Heart right ventricle (tissue), 16 donors: Measurements from ENCODE around the gene MARCHF9. TPM values are rescaled to one million over a fixed set of nuclear protein-coding genes. Genes with fewer than 3 reads are reported as not detected.
"Not testable (repeated sequence)": the region's sequence is repeated elsewhere in the genome, so short reads cannot be mapped to it uniquely, and the experiment has no call there.

Source experiments
- ATAC-seq, 8 donors: fragments of 200-7000 bp; cut with Tn5 transposase; one replicate each; pipeline ENCODE4 v1.9.1; 2020; ENCODE audit warnings: mild to moderate bottlenecking in 8 of 8, moderate library complexity in 8 of 8, moderate number of reproducible peaks in 1 of 8
- DNase-seq, 2 donors: peaks; one replicate each; pipeline ENCODE4 v3.0.0-alpha.2; 2020
- H3K27ac ChIP-seq, 10 donors: fragments of 200-600 bp; sonication (generic) in 2 of 10; one replicate each; pipeline versions ENCODE4 v1.5.0 to v1.8.0; 2020 to 2022; ENCODE audit warnings: mild to moderate bottlenecking in 3 of 10
- H3K27me3 ChIP-seq, 7 donors: fragments of 200-600 bp; one replicate each; pipeline ENCODE4 v1.8.0; 2021 to 2022; ENCODE audit warnings: mild to moderate bottlenecking in 2 of 7
- H3K36me3 ChIP-seq, 9 donors: fragments of 200-600 bp; sonication (generic) in 1 of 9; one replicate each; pipeline versions ENCODE4 v1.5.0 to v1.8.0; 2020 to 2022; ENCODE audit warnings: mild to moderate bottlenecking in 2 of 9
- H3K4me1 ChIP-seq, 9 donors: fragments of 200-600 bp; sonication (generic) in 1 of 9; one replicate each; pipeline versions ENCODE4 v1.5.0 to v1.8.0; 2020 to 2022; ENCODE audit warnings: mild to moderate bottlenecking in 4 of 9
- H3K4me3 ChIP-seq, 10 donors: fragments of 200-600 bp; sonication (generic) in 2 of 10; one replicate each; pipeline versions ENCODE4 v1.5.0 to v1.8.0; 2020 to 2022; ENCODE audit warnings: mild to moderate bottlenecking in 7 of 10, moderate library complexity in 2 of 10
- H3K9me3 ChIP-seq, 11 donors: fragments of 200-600 bp in 10 of 11; sonication (generic) in 2 of 11; one replicate each; pipeline versions ENCODE4 v1.5.0 to v1.8.0; 2013 to 2022; ENCODE audit warnings: mild to moderate bottlenecking in 2 of 11, control low read depth in 1 of 11, moderate library complexity in 1 of 11
- WGBS, 2 donors: extraction: QIAGEN DNeasy Blood & Tissue Kit; methylation state at CpG; one replicate each; pipeline ENCODE4 v1.1.7; 2013; ENCODE audit warnings: inconsistent platforms in 1 of 2; 5-methylcytosine and 5-hydroxymethylcytosine counted together
- intact Hi-C, 10 donors: fragments of 100-400 bp; cut with DNase I; formaldehyde crosslinking; loops; one replicate each; pipeline versions ENCODE4 v1.11.1 to v1.14.2; 2022
- polyA plus RNA-seq, 2 donors: library from polyadenylated mRNA; stranded (reverse); fragments of 200-250 nt; gene quantifications; one replicate each; pipeline ENCODE4 v1.2.3, GENCODE V29; 2013
- total RNA-seq, 10 donors: library from RNA; stranded (reverse); fragmentation: NEBNext Ultra II Directional in 3 of 10; extraction: Animal tissue kit (Norgen Biotek cat#: 25700) in 3 of 10; gene quantifications; one replicate each; pipeline versions ENCODE4 v1.2.1 to v1.2.4, GENCODE V29; 2021 to 2023
- TF ChIP-seq, protein P1 (sequence below), 9 donors: fragments of 200-600 bp; sonication (generic) in 2 of 9; IDR thresholded peaks; one replicate each; pipeline versions ENCODE4 v1.5.0 to v1.8.0; 2021 to 2022; ENCODE audit warnings: antibody characterized with exemption in 9 of 9, mild to moderate bottlenecking in 5 of 9, moderate library complexity in 1 of 9
- donor health status: Arrhythmogenic right ventricular cardiomyopathy.
- donor health status: ischemic (EF 13 %, LVEDD 7.1; RV severe dilation, severe dysfunction).
- donor health status: healthy with polysubstance abuse.
- donor health status: DM: no; HTN: yes; CAD: no.
- donor health status: DM: no; HTN: no; CAD: no.
- donor health status: ischemic (EF 25% LVEDD 6.9; RV normal size, moderate dysfunction).
- donor health status: ischemic (EF 25% LVEDD 5.7; RV mildly dilated, moderate dysfunction).
- donor health status: healthy.
- donor health status: DM: yes; HTN: yes; CAD: no.
- donor health status: Ischemic cardiomyopathy.
- donor health status: ischemic (EF 35%, LVEDD 5.7; RV mildly dilated, moderate dysfunction).
- donor health status: nonischemic (EF 11% LVEDD 7.7; RV severe dilation, severe dysfunction).
- donor health status: DM: yes; HTN: yes; CAD: no.
- donor health status: PGD.
- donor health status: ischemic (EF 29% LVEDD 5.4; RV normal size, mild dysfunction).
- donor health status: nonischemic (EF 23%, LVEDD 6.1; RV moderate dilation, normal function).

MARCHF9 gene
- total and polyA plus RNA-seq, 12 donors = 11.2 to 20.7 (median 13.7) TPM

- intact Hi-C loops = no loop called here
- Histone ChIP-seq H3K27me3 (peaks cover 0 to 13% (median 0%) of the 10 kb centered on the region in 7 donors), H3K9me3 (no peaks in the 10 kb centered on the region), H3K4me3 (no peak overlapping the region), H3K4me1 (peaks cover 0 to 3% (median 2%) of the 10 kb centered on the region in 9 donors), H3K36me3 (peaks cover 0 to 65% (median 52%) of the 10 kb centered on the region in 9 donors), H3K27ac (no peak overlapping the region)
- ATAC-seq (peak in 1 of 8 donors; percentile 10), DNase-seq (no peak)
- 82 to 85% methylated on average over 11 of the region's 11 CpGs for WGBS, 2 donors
- TF ChIP-seq, protein P1, sequence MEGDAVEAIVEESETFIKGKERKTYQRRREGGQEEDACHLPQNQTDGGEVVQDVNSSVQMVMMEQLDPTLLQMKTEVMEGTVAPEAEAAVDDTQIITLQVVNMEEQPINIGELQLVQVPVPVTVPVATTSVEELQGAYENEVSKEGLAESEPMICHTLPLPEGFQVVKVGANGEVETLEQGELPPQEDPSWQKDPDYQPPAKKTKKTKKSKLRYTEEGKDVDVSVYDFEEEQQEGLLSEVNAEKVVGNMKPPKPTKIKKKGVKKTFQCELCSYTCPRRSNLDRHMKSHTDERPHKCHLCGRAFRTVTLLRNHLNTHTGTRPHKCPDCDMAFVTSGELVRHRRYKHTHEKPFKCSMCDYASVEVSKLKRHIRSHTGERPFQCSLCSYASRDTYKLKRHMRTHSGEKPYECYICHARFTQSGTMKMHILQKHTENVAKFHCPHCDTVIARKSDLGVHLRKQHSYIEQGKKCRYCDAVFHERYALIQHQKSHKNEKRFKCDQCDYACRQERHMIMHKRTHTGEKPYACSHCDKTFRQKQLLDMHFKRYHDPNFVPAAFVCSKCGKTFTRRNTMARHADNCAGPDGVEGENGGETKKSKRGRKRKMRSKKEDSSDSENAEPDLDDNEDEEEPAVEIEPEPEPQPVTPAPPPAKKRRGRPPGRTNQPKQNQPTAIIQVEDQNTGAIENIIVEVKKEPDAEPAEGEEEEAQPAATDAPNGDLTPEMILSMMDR (IDR thresholded peaks at IDR 0.05) = no peak
Measured at GRCh38 chr12:57720606-57721595, 34.0 kb upstream of the MARCHF9 start.

- WGBS, 2 donors = 92 to 94% methylated on average over 16 of the region's 16 CpGs
- H3K4me1 ChIP-seq = peaks cover 0 to 14% (median 10%) of the 10 kb centered on the region in 9 donors
- H3K27me3 ChIP-seq = peaks cover 0 to 13% (median 0%) of the 10 kb centered on the region in 7 donors
- H3K4me3 ChIP-seq, H3K9me3 ChIP-seq, DNase-seq, intact Hi-C loops, H3K27ac ChIP-seq, ATAC-seq: not testable (repeated sequence)
- H3K36me3 ChIP-seq = peaks cover 0 to 64% (median 43%) of the 10 kb centered on the region in 9 donors
Measured at GRCh38 chr12:57721846-57722608, 32.9 kb upstream of the MARCHF9 start.

DNA sequence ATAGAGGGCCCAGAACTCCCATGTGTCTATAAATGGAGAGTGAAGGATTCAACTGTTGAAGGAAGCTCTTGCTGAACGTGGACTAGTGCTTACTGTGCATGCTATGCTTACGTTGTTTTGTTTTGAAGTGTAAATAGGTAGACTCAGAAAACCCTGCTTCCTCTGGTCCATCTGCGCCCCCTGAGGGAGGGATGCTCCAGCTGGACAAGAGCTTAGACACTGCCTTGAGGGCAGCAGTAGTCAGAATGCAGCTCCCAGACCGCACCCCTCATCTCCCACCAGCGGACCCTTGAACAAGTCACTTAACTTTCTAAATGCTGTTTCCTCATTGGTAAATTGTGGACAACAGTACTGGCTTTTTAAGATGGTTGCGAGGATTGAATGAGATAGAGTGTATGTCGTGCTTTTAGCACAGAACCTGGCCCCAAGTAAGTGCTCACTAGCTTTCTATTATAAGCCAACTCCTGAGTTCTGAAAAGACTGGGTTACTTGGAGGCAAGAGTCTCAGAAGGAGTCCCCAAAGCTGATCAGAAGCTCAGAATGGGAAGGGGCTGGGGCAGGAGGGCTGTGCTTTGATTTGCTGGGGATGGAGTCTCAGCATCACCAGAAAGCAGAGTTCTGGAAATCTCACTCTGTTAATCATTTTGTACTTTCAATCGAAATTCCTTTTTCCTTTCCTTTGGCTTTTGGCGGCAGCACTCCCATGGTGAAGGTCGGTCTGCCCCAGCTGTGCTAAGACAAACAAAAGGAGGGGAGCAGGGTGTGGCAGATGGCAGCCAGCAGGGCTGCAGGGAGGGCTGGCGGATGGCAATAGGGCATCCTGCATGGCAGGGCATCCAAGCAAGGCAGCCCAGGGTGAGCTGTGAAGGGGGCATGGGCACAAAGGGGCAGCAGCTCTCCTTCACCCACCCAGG is 31.9 kb upstream of the MARCHF9 start:
- Histone ChIP-seq H3K27me3 (peaks cover 0 to 13% (median 0%) of the 10 kb centered on the region in 7 donors), H3K4me3 (no peak overlapping the region), H3K36me3 (peaks cover 0 to 64% (median 34%) of the 10 kb centered on the region in 9 donors), H3K4me1 (peaks cover 0 to 22% (median 14%) of the 10 kb centered on the region in 9 donors), H3K9me3 (no peaks in the 10 kb centered on the region), H3K27ac (no peak overlapping the region)
- DNase-seq (no peak), ATAC-seq (no peak)
- WGBS, 2 donors = 54 to 60% methylated on average over 11 of the region's 11 CpGs
- intact Hi-C loops = no loop called here
- TF ChIP-seq, protein P1 (IDR thresholded peaks at IDR 0.05) = no peak

GRCh38 chr12:57723630-57723962 is 31.3 kb upstream of the MARCHF9 start:
- TF ChIP-seq, protein P1 (IDR thresholded peaks at IDR 0.05) = no peak
- H3K36me3 ChIP-seq = peaks cover 0 to 63% (median 27%) of the 10 kb centered on the region in 9 donors
- intact Hi-C loops = no loop called here

More at GRCh38 chr12:57723630-57723962, 31.3 kb upstream of the MARCHF9 start:
- peaks cover 0 to 24% (median 14%) of the 10 kb centered on the region in 9 donors for H3K4me1 ChIP-seq
- 71 to 77% methylated on average over 2 of the region's 2 CpGs for WGBS, 2 donors
- H3K9me3 ChIP-seq = no peaks in the 10 kb centered on the region
- no peak overlapping the region for H3K4me3 ChIP-seq
- H3K27ac ChIP-seq = no peak overlapping the region
- ATAC-seq (no peak), DNase-seq (no peak)
- H3K27me3 ChIP-seq = peaks cover 0 to 13% (median 0%) of the 10 kb centered on the region in 7 donors
